HG02798 (cell line): ENCODE results near the gene LCN10.
A peak's percentile ranks its signal among the peaks of the same experiment; 100 is the strongest.
"Not testable (repeated sequence)": the region's sequence is repeated elsewhere in the genome, so short reads cannot be mapped to it uniquely, and the experiment has no call there.

ENCODE experiments used
- ATAC-seq: cut with Tn5 transposase; IDR thresholded peaks from one replicate; pipeline ENCODE4 v1.9.1; 2021; ENCODE audit warnings: mild to moderate bottlenecking; ENCODE audit not compliant: unreplicated experiment, poor library complexity

Gene LCN10

DNA sequence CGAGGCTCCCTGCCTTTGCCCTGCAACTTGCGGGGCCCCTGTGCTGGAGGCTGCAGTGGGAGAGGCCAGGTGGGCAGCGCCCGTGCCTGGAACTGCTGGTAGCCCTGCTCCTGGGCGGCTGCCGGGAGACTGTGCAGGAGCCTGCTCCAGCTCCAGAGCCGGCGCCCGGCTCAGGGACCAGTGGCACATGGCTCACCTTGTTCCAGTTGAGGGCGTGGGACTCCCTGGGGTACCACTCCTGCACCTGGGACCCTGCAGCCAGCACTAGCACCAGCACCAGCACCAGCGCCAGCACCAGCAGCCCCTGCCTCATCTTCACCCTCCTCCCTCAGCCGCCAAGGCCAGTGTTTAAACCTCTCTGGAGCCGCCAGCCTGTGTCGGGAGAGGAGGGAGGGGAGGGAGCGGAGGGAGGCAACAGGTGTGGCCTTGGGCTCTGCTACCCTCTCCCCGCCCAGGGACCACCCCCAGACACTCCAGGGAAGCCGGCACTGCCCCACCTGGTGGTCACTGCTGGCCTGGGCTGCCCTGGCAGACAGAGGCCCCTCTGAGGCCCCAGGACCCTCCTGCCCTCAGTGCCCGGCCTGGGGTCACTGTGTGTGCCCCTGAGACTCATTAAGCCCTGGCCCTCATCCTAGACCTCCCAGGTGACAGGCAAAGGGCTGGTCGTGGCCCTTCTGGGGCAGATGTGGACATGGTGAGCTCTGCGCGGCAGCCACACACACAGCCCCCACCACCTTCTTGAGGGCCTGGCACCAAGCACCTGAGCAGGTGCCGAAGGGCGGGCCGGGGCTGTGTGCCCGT lies at the start of gene LCN10:
Gene LCN10 (minus strand): TSS at position 350 of the 801 bp plus-strand sequence. CDS start 37 bp downstream, at position 313.
- no peak for ATAC-seq

DNA sequence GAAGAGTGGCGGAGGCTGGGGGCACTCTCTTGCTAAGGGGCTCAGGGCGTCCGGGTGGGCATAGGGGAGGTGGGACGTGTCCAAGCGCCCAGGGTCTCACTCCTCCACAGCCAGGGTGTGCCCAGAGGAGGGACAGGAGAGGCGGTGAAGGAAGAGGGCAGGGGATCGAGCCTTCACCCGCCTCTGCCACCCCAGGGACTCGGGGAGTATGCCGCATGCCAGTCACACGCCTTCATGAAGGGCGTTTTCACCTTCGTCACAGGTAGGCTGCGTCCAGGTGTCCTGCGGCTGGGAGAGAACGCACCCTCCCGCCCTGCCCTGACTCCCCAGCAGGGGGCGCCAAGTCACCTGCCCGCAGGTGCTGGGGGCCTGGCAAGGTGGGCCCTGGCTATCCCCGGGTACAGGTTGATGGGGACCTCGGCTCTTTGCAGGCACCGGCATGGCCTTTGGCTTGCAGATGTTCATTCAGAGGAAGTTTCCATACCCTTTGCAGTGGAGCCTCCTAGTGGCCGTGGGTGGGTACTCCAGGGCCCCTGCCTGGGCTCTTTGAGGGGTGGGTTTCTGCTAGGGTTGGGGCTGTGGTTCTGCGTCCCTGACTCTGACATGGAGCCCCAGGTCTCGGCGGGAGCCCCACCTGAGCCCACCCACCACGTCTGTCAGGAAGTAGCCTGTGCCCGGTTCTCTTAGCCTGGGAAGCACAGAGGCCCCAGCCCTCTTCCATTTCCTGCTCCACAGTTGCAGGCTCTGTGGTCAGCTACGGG lies 49.0 kb upstream of the LCN10 start:
- ATAC-seq = peak; percentile 8

DNA sequence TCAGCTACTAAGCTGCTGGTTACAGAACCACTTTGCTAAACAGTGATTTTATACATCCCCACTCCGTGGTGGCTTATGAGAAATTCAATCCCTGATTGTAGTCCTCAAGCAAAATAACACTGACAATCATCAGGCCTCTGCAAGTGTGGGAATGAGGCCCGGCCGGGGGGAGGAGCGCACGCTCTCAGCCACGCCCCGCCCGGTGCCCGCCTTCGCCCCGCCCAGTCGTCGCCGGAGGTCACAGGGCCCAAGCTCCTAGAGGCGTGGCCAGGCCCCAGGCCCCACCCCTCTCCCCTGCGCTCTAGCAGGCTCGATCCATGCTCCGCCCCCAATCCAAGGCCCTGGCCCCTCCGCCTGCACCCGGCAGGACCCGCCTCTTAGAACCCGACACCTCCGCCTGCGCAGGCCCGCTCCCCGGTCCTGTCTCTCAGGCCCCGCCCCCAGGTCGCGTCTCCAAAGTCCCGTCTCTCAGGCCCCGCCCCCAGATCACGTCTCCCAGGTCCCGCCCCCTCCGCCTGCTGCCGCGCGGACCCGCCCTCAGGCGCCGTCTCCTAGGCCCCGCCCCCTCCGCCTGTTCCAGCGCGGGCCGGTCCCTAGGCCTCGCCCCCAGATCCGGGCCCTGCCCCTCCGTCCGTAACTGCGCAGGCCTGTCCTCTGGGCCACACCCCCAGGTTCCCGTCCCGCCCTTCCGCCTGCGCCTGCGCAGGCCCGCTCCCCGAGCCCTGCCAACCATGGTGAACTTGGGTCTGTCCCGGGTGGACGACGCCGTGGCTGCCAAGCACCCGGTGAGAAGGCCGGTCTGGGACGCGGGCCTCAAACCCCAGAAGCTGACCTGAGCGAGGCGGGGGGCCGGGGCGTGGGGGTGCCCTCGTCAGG lies 48.1 kb upstream of the LCN10 start, which contains the start of gene TMEM141:
Gene TMEM141 (plus strand): TSS at position 705 of the 876 bp plus-strand sequence. CDS start 27 bp downstream, at position 732.
- peak; percentile 87 for ATAC-seq

DNA sequence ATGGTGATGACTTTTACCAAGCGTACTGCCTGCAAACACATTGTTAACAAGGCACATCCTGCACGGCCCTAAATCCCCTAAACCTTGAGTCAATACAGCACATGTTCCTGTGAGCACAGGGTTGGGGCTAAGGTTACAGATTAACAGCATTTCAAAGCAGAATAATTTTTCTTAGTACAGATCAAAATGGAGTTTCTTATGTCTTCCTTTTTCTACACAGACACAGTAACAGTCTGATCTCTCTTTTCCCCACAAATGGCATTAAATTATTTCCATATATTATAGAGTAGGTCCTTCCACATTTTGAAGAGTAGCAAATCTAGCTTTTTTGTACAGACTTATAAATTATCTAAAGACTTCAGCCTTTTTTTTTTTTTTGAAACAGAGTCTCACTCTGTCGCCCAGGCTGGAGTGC lies 46.8 kb upstream of the LCN10 start:
- no peak for ATAC-seq

DNA sequence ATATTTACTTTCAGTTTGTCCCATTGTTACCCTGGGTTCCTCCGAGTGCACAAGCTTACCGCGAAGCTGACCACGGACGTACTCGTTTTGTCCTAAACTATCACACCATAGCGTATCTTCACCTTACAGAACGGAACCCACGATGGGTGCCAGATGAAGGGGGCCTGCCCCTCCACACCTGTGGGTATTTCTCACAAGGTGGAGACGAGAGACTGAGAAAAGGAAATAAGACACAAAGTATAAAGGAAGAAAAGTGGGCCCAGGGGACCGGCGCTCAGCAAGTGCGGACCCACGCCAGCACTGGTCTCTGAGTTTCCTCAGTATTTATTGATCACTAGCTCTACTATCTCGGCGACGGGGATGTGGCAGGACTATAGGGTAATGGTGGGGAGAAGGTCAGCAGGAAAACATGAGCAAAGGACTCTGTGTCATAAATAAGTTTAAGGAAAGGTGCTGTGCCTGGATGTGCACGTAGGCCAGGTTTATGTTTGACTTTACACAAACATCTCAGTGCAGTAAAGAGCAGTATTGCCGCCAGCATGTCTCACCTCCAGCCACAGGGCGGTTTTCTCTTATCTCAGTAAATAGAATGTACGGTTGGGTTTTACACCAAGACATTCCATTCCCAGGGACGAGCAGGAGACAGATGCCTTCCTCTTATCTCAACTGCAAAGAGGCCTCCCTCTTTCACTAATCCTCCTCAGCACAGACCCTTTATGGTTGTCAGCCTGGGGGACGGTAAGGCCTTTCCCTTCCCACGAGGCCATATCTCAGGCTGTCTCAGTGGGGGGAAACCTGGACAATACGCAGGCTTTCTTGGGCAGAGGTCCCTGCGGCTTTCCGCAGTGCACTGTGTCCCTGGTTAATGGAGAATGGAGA lies 46.1 kb upstream of the LCN10 start:
- ATAC-seq = not testable (repeated sequence)

DNA sequence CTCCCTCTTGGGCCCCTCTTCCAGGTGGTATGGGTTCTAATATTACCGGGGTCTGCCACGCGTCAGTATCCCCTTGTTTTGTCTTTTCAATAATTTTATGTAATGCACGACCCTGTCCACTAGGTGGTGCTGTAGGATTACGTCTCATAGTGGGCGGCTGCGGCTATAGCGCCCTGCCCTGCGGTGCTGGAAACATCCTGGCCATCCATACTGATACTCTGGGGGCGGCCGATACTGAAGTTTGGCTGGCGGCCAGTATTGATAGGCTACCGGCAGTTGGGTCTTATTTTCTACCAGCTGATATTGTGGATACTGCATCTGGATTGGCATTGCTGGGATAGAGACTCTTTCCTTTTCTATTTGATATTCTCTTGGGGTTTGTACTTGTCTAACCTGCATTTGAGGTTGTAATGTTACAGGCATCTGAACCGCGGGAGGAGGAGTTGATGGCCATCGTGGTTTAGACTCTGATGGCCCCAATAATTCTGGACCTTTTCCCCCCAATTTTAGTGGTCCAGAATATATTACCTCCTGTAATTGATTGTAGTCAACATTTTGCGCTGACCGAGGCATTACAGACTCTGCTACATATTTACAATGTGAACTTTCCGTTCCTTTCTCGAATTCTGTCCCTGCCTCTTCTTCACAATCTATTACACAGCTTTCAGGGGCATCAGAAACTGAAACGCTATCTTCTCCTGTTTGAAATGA lies 45.1 kb upstream of the LCN10 start:
- ATAC-seq = no peak

DNA sequence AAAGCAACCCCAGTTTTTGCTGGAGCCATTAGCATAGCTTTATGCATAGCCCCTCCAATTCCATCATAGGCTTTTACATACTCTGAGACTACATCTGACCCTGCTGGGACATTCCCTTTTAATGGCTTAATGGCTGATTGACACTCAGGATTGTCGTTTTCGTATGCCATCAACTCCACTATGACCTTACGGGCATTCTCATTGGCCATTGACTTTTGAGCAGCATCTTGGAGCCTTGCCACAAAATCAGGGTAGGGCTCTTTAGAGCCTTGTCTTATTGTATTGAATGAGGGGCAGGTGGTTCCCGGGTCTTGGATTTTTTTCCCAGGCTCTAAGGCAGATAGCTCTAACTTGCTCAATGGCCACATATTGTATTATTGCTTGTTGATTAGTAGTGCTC lies 44.2 kb upstream of the LCN10 start:
- not testable (repeated sequence) for ATAC-seq

DNA sequence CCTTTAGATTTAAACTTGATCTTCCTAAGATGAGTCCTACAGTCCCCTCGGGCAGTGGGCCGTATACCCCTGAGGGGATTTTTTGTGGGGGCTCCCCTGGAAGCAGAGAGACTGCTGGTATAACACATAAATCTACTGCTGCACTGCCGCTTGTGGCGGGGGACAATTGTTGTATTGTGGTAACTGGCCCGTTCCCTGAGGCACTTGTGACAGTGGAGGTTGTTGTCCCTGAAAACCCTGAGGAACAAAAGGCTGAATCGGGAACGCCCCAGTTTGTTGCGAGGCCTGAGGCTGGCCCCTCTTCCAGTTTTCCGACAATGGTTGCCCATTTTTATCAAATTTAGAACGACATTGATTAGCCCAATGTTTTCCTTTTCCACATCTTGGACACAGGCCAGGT lies 43.7 kb upstream of the LCN10 start:
- ATAC-seq = no peak

DNA sequence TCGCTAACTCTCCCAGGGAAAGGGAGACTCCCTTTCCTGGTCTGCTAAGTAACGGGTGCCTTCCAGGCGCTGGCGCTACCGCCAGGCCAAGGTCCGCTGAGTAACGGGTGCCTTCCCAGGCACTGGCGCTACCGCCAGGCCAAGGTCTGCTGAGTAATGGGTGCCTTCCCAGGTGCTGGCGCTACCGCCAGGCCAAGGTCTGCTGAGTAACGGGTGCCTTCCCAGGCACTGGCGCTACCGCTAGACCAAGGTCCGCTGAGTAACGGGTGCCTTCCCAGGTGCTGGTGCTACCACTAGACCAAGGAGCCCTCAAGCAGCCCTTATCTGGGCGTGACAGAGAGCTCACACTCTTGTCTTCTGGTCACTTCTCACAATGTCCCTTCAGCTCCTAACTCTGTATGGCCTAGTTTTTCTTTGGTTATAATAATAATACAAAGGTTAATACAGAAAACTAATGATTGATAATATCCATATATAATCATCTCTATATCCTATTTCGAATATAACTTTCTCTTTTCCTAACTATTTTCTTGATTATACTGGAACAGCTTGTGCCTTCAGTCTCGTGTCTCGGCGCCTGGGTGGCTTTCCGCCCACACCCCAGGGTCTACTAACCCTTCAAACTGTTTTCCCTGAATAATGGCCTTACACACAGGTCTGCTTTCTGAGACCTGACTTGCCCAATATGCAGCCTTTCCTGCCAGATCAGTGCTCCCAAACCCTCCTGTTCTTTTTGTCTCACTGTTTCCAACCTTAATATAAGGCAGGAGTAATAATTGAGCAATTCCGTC lies 43.0 kb upstream of the LCN10 start:
- not testable (repeated sequence) for ATAC-seq

DNA sequence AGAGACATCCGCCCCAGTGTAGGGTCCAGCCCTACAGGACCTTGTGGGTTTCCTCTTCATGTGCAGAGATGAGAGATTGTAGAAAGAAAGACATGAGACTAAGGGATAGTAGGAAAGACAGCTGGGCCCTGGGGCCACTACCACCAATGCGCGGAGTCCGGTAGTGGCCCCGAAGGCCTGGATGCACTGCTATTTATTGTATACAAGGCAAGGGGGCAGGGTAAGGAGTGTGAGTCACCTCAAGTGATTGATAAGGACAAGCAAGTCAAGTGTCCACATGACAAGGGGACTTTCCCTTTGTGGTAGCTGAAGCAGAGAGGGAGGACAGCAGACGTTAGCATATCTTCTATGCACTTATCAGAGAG lies 42.2 kb upstream of the LCN10 start:
- ATAC-seq = no peak

DNA sequence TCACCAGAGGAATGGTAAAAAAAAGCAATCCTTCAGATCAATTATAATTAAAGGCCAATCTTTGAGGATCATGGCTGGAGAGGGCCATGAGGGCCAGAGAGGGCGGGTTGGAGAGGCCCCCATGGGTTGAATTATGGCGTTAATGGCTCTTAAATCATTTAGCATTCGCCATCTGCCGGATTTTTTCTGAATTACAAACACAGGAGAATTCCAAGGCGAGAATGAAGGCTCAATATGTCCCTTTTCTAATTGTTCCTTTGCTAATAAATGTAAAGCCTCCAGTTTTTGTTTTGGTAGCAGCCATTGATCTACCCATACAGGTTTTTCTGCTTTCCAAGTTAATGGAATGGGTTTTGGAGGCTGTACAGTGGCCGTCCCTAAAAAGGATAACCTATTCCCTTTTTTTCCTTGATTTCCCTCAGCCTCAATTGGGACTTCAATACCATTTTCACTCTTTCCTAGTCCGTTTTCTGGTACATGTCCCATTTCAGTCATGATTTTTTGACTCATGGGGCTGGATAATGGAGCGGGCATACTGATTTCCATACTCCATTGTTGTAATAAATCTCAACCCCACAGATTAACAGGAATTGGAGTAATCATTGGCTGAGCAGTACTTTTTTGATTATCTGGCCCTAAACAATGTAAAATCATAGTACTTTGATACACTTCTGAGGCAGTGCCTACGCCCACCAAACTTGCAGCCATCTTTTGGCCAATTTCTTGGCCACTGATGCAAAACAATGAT lies 41.7 kb upstream of the LCN10 start:
- ATAC-seq = no peak

DNA sequence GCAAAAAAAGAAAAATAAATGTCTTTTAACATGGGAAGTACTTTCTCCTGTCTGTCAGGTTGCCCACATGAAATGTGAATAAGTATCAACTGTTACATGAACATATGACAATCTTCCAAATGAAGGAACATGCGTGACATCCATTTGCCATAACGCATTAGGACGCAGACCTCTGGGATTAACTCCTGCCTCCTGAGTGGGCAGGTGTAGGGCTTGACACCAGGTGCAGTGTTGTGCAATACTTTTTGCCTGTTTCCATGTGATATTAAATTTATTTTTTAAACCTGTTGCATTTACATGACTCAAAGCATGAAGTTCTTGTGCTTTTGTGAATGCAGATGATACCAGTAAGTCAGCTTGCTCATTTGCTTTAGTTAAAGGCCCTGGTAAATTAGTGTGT lies 39.7 kb upstream of the LCN10 start:
- ATAC-seq = no peak

DNA sequence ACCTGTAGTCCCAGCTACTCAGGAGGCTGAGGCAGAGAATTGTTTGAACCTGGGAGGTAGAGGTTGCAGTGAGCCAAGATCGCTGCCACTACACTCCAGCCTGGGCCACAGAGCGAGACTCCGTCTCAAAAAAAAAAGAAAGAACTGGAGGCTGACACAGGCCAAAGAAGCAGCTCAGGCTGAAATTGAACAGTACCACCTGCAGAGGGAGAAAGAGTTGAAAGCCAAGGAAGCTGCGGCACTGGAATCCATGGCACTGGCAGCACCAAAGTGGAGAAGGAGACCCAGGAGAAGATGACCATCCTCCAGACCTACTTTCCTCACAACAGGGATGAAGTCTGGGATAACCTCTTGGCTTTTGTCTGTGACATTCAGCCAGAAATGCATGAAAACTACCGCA lies 37.1 kb upstream of the LCN10 start:
- no peak for ATAC-seq

DNA sequence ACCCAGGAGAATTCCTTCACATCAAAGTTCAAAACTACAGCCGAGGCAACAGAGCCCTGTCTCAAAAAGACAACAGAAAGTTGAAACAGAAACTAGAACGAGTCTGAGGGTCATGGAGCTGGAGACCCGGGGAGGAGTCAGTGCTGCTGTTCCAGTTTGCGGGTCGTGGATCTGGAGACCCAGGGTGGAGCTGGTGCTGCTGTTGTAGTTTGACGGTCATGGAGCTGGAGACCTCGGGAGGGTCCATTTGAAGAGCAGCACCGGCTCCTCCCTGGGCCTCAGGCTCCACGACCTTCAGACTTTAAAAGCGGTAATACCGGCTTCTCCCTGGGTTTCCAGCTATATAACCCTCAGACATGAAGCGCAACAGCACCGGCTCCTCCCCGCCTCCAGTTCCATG lies 34.6 kb upstream of the LCN10 start:
- no peak for ATAC-seq

DNA sequence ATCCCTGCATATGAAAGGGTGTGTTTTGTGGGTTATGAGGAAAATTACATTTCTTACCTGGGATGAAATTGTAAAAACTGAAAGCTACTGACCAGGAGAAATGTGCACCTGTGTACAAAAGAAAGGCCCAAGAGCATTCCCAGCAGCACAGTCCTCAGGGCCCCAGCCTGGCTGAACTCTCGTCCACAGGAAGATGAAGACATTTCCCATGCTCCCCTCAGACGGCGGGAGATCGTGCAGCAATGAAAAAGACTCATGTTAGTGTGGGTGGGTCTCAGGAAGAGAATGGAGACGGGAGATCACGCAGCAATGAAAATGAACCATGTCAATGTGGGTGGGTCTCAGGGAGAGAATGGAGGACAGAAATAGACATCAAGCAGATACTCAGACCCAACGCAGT lies 34.2 kb upstream of the LCN10 start:
- no peak for ATAC-seq

DNA sequence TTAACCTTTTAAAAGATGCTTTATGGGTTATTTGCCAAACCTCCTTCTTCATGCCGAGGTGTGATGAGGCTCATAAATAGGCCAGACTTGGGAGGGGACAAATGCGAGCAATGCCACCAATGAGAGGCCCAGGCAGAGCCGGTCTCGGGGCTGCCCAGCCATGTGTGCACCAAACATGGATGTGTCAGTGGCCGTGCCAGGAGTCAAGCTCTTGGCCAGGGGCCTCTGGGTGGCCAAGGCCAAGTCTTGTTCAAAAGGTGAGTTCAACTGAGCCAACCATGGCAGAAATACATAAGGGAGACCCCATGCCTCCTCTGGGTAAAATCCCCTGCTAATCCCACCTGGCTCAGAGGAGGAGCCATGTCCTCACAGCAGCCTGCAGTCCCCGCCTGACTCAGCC lies 32.5 kb upstream of the LCN10 start:
- no peak for ATAC-seq

DNA sequence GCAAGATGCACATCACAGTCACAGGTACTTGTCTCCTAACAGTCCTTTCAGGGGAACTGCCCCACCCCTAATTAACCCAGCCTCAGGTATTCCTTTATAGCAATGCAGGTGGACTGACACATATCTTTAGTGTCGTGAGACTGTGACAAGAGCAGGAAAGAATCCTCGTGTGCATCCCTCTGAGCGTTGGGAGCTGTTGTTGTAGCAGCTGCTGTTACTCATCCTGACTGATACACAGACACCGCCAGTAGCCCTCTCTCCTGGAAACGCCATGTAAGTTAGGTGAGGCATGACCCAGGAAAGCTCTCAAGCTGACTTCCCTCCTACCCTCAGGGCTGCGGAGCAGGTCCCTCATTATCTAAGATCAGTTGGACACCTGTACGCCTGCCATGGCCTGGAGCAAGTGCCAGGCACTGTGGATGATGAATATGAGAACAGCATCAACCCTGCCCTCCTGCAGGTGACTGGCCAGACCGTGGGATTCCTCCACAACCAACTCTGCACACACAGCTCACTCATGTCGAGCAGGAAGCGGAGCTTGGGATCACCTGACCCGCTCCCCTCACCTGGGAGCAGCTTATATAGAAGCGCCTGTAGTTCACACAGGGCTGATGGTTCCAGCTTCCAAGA lies 31.8 kb upstream of the LCN10 start:
- ATAC-seq = no peak
